AG09309 (cell line): Measurements from ENCODE around the gene EDNRA.

Experiments used
- DNase-seq: peaks from one replicate; pipeline ENCODE4 v3.0.0-alpha.2; 2010; ENCODE audit warnings: low read depth
- H3K4me3 ChIP-seq: 2 replicates; pipeline ENCODE4 v1.5.1; 2011; ENCODE audit warnings: mild to moderate bottlenecking, low read depth, low read length, moderate library complexity; ENCODE audit not compliant: control insufficient read depth
- CTCF ChIP-seq: IDR thresholded peaks from 2 replicates; pipeline ENCODE4 v1.5.1; 2011; ENCODE audit warnings: mild to moderate bottlenecking, low read depth, low read length, inconsistent platforms; ENCODE audit not compliant: insufficient read depth, control insufficient read depth; ENCODE audit errors: missing control alignments

Gene EDNRA

DNA sequence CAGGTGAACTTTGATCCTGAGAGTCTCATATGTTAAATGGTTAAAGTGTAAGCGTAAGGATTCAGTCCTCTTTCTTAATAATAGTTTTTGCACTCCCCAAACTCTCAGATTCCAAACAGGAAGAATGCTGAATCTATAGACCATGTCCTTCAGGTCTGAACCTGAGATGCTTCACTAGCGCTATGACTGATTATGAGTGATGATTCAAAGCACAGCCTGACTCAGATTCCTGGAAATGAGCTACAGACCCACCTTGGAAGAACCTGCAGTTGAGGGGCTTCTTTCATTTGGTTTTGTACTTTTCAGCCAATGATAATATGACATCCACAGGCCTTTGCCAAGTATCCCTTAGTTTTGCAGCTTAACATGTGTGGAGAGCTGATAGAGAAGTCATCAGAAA lies 1.4 kb downstream of the EDNRA start:
- TF ChIP-seq CTCF: no peak
- no peak overlapping the region for H3K4me3 ChIP-seq
- no peak for DNase-seq

DNA sequence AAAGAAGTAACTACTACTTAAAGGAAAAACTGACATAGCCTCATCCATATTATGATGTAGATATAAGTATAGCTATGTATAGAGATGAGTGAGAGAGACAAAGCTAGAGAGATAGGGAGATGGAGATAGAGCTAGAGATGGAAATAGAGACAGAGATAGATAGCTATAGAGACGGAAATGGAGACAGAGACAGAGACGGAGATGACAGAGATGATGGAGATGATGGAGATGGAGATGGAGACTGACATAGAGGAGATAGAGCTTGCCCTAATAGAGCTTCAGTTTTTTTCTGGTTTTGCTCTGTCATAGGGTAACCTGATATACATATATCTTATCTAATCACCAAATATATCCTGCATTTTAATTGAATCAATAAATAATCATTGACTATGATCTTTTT lies 4.3 kb downstream of the EDNRA start:
- DNase-seq: no peak
- TF ChIP-seq CTCF: no peak
- H3K4me3 ChIP-seq: no peak overlapping the region

DNA sequence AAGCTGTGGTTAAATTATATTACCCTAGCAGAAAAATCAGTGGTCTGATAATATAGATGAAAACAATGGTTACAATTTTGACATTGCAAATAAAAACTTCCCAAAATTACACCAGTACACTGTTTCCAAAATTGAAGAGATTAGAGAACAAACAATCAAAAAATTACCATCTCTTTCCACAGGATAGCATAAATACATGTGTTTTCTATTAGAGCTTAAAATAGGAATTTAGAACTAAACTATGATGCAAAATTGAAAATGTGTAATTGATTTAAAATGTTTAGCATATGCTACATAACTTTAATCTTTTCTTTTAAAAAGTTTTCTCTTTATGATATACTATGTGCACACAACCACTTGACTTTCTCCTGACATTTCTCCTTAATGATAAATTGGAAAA lies 6.7 kb downstream of the EDNRA start:
- TF ChIP-seq CTCF: no peak
- no peak for DNase-seq
- no peak overlapping the region for H3K4me3 ChIP-seq

DNA sequence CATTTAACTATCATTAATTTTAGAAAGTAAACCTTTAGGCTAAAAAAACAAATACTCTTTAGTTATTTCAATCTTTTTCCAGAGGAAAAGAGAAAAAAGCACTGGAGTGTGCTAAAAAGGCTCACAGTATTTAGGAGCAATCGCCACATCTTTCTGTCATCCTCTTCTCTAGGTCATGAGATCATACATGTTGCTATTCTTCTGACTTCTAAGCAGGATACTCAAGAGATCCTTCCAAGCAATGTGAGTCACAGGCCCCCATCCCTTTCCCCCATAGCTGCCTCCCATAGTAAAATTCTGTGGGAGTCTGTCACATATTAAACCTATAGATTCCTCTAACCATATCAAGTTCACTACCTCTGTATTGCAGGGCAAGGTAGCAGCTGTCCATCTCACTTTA lies 7.7 kb downstream of the EDNRA start:
- DNase-seq: no peak
- no peak overlapping the region for H3K4me3 ChIP-seq
- TF ChIP-seq CTCF: no peak

DNA sequence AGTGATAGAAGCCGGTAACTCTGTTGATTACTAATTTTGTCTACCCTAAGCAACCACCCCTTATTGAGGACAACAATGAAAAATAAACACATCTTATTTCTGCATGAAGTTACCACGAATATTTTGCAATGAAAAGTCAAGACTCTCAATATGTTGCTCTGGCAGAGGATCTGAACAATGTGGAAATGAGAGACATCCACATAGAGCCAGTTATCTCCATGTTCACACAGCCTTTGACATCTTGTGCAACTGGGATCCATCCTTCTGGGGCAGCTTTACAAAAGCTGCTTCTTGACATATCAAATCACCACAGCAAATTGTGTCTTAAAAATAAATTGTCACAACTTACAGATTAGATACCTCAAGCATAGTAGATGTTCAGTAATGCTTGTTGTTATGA lies 10.2 kb downstream of the EDNRA start:
- H3K4me3 ChIP-seq: no peak overlapping the region
- DNase-seq: no peak
- no peak for TF ChIP-seq CTCF

DNA sequence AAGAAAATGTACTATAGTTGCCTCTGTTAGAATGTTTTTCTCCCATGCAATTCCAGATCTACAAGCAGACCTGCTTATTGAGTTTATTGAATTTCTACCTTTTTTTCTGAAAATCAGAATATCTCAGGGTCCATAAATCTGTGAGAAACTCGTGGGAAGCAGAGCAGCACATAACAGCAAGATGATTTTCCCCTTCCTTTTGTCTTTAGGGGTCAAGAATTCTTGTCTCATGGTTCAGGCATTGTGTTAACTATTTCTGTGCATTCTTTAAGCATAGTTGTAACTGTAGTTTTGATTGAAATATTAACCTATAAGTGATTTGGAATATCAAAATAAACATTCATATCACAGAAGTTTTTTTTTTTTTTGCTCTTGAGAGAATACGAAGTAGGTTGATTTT lies 11.4 kb downstream of the EDNRA start:
- no peak for DNase-seq
- TF ChIP-seq CTCF: no peak
- H3K4me3 ChIP-seq: no peak overlapping the region

DNA sequence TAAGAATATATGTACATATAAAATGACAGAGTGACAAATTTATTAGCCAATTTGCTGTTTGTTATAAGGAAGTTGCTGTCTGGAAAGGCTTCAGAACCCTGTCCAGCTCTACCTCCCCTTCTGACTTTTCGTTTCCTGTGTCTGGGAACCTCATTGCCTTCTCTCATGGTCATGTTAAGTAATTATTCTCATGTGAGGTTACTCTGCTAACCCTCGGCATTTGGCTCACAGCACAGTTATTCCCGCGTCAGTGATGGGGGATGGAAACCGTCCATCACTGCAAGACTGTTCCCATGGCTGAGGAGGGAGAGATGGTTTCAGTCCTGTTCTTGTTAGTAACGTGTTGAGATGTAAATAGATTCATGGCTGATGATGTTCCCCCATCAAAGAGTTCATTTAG lies 11.9 kb downstream of the EDNRA start:
- TF ChIP-seq CTCF: no peak
- peak; percentile 23 for DNase-seq
- H3K4me3 ChIP-seq: no peak overlapping the region
